Measurements from ENCODE around the gene TINAG.

TINAG gene

DNA sequence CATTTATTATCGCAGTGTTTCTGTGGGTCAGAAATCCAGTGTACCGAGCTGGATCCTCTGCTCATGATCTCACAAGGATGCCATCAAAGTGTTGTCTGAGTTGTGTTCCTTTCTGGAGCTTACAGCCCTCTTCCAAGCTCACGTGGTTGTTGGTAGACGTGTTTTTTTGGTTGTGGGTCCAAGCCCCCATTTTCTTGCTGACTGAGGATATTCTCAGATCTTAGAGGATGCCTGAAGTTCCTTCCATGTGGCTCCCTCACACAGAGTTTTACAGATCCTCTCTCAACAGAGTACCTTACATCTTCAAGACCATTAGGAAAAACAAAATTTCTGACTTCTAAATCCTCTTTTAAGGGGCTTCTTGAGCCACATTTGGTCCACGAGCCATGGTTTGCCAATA lies 78.1 kb downstream of the TINAG start:
- DNase-seq (ENCODE audit: low spot score), result no peak
- TF ChIP-seq, protein P1, sequence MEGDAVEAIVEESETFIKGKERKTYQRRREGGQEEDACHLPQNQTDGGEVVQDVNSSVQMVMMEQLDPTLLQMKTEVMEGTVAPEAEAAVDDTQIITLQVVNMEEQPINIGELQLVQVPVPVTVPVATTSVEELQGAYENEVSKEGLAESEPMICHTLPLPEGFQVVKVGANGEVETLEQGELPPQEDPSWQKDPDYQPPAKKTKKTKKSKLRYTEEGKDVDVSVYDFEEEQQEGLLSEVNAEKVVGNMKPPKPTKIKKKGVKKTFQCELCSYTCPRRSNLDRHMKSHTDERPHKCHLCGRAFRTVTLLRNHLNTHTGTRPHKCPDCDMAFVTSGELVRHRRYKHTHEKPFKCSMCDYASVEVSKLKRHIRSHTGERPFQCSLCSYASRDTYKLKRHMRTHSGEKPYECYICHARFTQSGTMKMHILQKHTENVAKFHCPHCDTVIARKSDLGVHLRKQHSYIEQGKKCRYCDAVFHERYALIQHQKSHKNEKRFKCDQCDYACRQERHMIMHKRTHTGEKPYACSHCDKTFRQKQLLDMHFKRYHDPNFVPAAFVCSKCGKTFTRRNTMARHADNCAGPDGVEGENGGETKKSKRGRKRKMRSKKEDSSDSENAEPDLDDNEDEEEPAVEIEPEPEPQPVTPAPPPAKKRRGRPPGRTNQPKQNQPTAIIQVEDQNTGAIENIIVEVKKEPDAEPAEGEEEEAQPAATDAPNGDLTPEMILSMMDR (IDR thresholded peaks at IDR 0.05; ENCODE audit: extremely low read depth, missing control alignments), result no peak

DNA sequence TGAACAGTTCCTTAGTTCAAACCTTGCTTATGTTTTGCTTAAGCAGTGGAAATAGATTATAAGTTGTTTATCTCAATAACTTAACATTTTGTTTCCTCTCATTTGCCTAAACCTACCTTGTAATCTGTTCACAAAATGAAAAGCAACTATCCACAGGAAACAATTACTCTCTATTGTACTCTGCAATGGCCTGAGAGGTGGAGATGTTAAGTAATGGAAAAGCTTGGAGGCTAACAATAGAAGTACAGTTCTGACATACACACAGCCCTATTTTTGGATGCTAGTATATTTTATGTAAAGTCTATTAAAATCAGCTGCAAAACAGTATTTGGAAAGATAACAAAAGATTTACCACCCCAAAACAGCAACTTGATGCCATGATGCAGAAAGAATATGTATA lies 82.1 kb downstream of the TINAG start:
- TF ChIP-seq, protein P1 (IDR thresholded peaks at IDR 0.05; ENCODE audit: extremely low read depth, missing control alignments), result no peak
- DNase-seq (ENCODE audit: low spot score), result no peak

DNA sequence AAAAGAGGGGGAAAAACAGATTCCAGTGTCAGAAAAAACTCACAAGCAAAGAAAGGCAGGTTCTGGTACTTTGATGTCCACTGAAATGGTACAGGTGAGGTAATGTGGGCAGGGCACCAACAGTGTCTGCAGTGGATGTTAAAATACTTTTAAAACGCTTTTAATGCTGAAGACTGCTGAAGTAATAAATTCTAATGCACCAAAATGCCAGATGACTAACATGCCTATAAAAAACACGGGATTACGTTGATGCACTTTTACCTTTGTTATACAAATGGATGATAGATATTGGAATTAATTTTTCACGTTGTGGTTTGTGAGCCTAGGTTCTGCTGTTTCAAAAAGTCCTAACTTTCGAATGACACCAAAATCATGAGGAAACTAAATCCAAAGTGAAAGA lies 83.3 kb downstream of the TINAG start:
- no peak for DNase-seq (ENCODE audit: low spot score)
- TF ChIP-seq, protein P1 (IDR thresholded peaks at IDR 0.05; ENCODE audit: extremely low read depth, missing control alignments), result no peak

DNA sequence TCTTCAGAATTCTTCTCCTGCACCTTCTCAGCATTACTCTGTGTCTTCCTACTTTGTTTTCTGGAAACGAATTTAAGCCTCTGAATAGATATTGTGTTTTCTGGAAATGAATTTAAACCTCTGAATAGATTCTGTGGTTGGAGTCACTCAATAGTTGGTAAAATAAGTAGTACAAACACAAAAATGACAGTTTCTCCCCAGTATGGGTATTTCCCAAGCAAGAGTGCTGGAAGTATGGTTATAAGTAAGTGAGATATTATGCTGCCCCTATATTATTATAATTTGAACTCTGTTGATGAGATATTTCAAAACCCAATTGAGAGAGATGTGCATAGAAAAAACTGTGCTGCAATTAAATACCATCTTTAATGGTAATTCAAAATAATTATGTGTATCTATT lies 94.9 kb downstream of the TINAG start:
- DNase-seq (ENCODE audit: low spot score), result no peak
- TF ChIP-seq, protein P1 (IDR thresholded peaks at IDR 0.05; ENCODE audit: extremely low read depth, missing control alignments), result no peak

DNA sequence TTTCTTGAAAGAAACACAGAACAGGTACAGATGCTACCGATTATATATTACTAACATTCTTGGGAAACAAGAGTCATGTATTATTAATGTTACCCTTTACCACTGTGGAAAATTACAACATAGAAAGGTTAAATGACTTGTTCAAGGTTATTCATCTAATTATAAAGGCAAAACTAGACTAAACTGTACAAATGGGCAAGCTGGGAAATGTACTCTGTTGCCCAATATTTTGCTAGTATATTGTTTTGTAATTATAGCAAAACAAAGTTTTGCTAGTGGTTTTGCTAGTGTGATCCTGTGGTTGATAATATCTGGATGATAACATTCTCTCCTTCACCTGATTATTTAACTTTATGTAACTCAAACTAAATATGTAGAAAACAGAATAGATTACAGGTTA lies 96.5 kb downstream of the TINAG start:
- TF ChIP-seq, protein P1 (IDR thresholded peaks at IDR 0.05; ENCODE audit: extremely low read depth, missing control alignments), result no peak
- DNase-seq (ENCODE audit: low spot score), result no peak

DNA sequence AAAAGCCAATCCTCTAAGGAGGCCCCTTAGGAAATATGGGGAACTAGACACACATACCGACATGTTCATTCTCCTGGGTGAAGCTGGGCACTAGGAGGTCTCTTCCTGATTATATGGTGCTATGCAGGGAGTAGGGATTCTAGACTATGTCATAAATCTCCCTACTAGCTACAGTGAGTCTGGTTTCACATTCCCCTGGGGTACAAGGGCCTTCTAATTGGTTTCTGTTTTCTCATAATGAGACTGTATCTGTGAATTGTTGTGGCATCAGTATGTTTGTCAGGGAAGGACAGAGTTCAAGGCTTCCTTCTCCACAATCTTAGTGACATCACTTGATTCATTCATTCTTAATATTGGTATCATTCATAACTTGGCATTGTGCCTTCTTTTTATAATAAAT lies 103.5 kb downstream of the TINAG start:
- no peak for DNase-seq (ENCODE audit: low spot score)
- TF ChIP-seq, protein P1 (IDR thresholded peaks at IDR 0.05; ENCODE audit: extremely low read depth, missing control alignments), result no peak

DNA sequence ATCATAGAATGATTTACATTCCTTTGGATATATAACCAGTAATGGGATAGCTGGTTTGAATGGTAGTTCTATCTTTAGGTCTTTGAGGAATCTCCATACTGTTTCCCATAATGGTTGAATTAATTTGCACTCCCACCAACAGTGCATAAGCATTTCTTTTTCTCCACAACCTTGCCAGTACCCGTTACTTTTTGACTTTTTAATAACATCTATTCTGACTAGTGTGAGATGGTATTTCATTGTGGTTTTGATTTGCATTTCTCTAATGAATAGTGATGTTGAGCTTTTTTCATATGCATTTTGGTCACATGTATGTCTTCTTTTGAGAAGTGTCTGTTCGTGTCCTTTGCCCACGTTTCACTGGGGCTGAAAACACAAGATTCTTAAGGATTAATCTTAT lies 107.3 kb downstream of the TINAG start:
- DNase-seq (ENCODE audit: low spot score), result no peak
- TF ChIP-seq, protein P1 (IDR thresholded peaks at IDR 0.05; ENCODE audit: extremely low read depth, missing control alignments), result no peak
